Natural killer cell (primary cell): ENCODE data around the gene INPP5A. TPM values are rescaled to one million over a fixed set of nuclear protein-coding genes. Genes with fewer than 3 reads are reported as not detected.

Source experiments
- ATAC-seq, 3 donors: fragments of 150-1000 bp in 2 of 3; fragments of 200-7000 bp in 1 of 3; cut with Tn5 transposase; 1 replicate in 1 of 3; 2 replicates in 2 of 3; pipeline ENCODE4 v1.10.0; 2021; ENCODE audit warnings: mild to moderate bottlenecking in 2 of 3, moderate library complexity in 2 of 3
- DNase-seq, 2 donors: peaks; one replicate each; pipeline versions ENCODE4 v3.0.0 to v3.0.0-alpha.2; 2013 to 2021; ENCODE audit warnings: mixed read lengths in 1 of 2
- H3K27ac ChIP-seq: one replicate; pipeline ENCODE4 v1.5.1; 2013; ENCODE audit warnings: mild to moderate bottlenecking, low read length
- H3K27me3 ChIP-seq: one replicate; pipeline ENCODE4 v1.6.1; 2013; ENCODE audit warnings: low read length; ENCODE audit not compliant: control insufficient read depth, insufficient read depth
- H3K36me3 ChIP-seq: one replicate; pipeline ENCODE4 v1.6.1; 2013; ENCODE audit warnings: low read length; ENCODE audit not compliant: control insufficient read depth, insufficient read depth
- H3K4me1 ChIP-seq: one replicate; pipeline ENCODE4 v1.6.1; 2013; ENCODE audit warnings: low read length; ENCODE audit not compliant: control insufficient read depth, insufficient read depth
- H3K4me3 ChIP-seq: one replicate; pipeline ENCODE4 v1.5.1; 2013; ENCODE audit warnings: low read length
- H3K9me3 ChIP-seq: one replicate; pipeline ENCODE4 v1.6.1; 2013; ENCODE audit warnings: low read length; ENCODE audit not compliant: control insufficient read depth, insufficient read depth
- H3K27ac Mint-ChIP-seq, 2 donors: one replicate each; pipeline ENCODE4 v1.8.0; 2022; ENCODE audit warnings: mild to moderate bottlenecking in 2 of 2, mixed read lengths in 2 of 2, moderate library complexity in 1 of 2
- H3K27me3 Mint-ChIP-seq, 2 donors: one replicate each; pipeline ENCODE4 v1.8.0; 2022; ENCODE audit warnings: low read depth in 2 of 2, mixed read lengths in 2 of 2
- H3K36me3 Mint-ChIP-seq: one replicate; pipeline ENCODE4 v1.8.0; 2022; ENCODE audit warnings: mixed read lengths
- H3K4me1 Mint-ChIP-seq, 2 donors: one replicate each; pipeline ENCODE4 v1.8.0; 2022; ENCODE audit warnings: mixed read lengths in 2 of 2
- H3K4me3 Mint-ChIP-seq: one replicate; pipeline ENCODE4 v1.8.0; 2022; ENCODE audit warnings: mild to moderate bottlenecking, moderate library complexity, mixed read lengths
- H3K9me3 Mint-ChIP-seq, 2 donors: one replicate each; pipeline ENCODE4 v1.8.0; 2022; ENCODE audit warnings: mixed read lengths in 2 of 2
- WGBS: methylation state at CpG from one replicate; pipeline ENCODE4 v1.1.7; 2013; ENCODE audit warnings: missing lambda C conversion rate; ENCODE audit not compliant: insufficient coverage; 5-methylcytosine and 5-hydroxymethylcytosine counted together
- intact Hi-C: fragments of 100-400 bp; cut with micrococcal nuclease; formaldehyde crosslinking; loops from one replicate; pipeline ENCODE4 v1.14.2; 2022
- total RNA-seq, 4 donors: library from RNA; stranded (reverse); fragments of 120-200 nt in 1 of 4; gene quantifications; one replicate each; pipeline versions ENCODE4 v1.2.3 to v1.2.4, GENCODE V29; 2013 to 2022
- TF ChIP-seq, protein P1 (sequence below): fragments of 200-600 bp; IDR thresholded peaks from one replicate; pipeline ENCODE4 v1.8.0; 2022; ENCODE audit warnings: antibody characterized with exemption

The INPP5A gene
- total RNA-seq, 3 donors from 2014 or later (not counting 1 experiment from before 2014, with no cell fraction given), result 12.6 to 38.6 (median 18.6) TPM

DNA sequence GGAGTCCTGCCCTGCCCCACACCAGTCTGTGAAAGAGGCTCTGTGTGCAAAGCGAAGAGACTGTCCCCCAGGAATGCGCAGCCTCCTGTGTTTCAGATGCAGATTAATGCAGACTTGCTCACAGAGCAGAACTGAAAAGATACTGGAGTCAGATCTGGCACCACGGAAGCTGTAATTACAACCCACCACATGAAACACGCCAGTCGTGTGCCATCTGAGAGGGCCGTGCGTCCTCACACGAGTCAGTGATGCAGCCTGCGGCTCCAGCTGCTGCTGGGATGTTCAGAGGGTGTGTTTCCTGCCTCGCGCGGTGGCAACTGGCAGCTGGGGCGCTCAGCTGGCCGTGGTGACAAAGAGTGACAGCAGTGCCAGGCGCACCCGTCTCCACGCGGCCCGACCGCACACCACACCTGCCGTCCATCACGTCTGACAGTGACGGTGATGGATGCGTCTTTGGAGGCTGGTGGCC lies 198.4 kb downstream of the INPP5A start:
- H3K27me3 Mint-ChIP-seq, result no peaks in the 10 kb centered on the region
- H3K4me1 Mint-ChIP-seq, result no peaks in the 10 kb centered on the region
- no peak overlapping the region for H3K27ac Mint-ChIP-seq
- 82% methylated on average over 24 of the region's 24 CpGs for WGBS
- no peak overlapping the region for H3K4me3 ChIP-seq
- ATAC-seq (no peak), DNase-seq (no peak)
- no peak overlapping the region for H3K4me3 Mint-ChIP-seq
- no peaks in the 10 kb centered on the region for H3K9me3 ChIP-seq
- H3K27me3 ChIP-seq, result no peaks in the 10 kb centered on the region
- no peaks in the 10 kb centered on the region for H3K36me3 ChIP-seq
- H3K9me3 Mint-ChIP-seq, result no peaks in the 10 kb centered on the region
- intact Hi-C loops, result no loop called here
- no peaks in the 10 kb centered on the region for H3K36me3 Mint-ChIP-seq
- H3K4me1 ChIP-seq, result no peaks in the 10 kb centered on the region
- TF ChIP-seq, protein P1, sequence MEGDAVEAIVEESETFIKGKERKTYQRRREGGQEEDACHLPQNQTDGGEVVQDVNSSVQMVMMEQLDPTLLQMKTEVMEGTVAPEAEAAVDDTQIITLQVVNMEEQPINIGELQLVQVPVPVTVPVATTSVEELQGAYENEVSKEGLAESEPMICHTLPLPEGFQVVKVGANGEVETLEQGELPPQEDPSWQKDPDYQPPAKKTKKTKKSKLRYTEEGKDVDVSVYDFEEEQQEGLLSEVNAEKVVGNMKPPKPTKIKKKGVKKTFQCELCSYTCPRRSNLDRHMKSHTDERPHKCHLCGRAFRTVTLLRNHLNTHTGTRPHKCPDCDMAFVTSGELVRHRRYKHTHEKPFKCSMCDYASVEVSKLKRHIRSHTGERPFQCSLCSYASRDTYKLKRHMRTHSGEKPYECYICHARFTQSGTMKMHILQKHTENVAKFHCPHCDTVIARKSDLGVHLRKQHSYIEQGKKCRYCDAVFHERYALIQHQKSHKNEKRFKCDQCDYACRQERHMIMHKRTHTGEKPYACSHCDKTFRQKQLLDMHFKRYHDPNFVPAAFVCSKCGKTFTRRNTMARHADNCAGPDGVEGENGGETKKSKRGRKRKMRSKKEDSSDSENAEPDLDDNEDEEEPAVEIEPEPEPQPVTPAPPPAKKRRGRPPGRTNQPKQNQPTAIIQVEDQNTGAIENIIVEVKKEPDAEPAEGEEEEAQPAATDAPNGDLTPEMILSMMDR, result no peak
- no peak overlapping the region for H3K27ac ChIP-seq

DNA sequence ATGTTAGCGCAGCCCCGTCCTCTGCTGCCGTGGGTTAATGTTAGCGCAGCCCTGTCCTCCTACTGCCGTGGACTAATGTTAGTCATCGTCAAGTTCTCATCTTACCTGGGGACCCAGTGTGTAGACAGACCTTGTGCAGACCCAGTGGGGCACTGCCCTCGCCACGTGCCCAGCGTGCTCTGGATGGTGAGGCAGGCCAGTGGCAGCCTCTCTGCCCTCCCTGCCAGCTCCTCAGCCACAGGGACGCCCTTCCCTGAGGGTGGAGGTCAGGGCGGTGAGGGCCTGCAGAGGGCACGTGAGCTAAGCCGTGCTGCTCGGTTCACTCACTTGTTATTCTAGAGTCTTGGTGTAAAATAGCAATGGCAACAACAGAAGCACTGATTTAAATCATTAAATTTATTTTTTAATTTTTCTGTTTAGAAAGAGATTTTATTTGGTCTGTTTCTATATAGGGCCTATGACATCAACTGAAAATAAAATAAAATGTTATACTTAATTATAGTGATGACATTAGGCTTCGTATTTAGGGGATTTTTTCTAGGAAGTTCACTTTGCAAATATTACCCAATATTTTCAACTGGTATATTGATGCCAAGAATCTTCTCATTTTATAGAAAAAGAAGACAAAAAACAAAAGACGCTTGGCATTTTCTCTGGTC lies 199.9 kb downstream of the INPP5A start:
- Mint-ChIP-seq H3K27me3 (no peaks in the 10 kb centered on the region), H3K4me1 (no peaks in the 10 kb centered on the region), H3K9me3 (no peaks in the 10 kb centered on the region), H3K4me3 (no peak overlapping the region), H3K27ac (no peak overlapping the region), H3K36me3 (no peaks in the 10 kb centered on the region)
- no peaks in the 10 kb centered on the region for H3K36me3 ChIP-seq
- 92% methylated on average over 15 of the region's 16 CpGs for WGBS
- no peak overlapping the region for H3K4me3 ChIP-seq
- H3K4me1 ChIP-seq, result no peaks in the 10 kb centered on the region
- no peak overlapping the region for H3K27ac ChIP-seq
- H3K27me3 ChIP-seq, result no peaks in the 10 kb centered on the region
- no peaks in the 10 kb centered on the region for H3K9me3 ChIP-seq
- intact Hi-C loops, result no loop called here
- no peak for DNase-seq
- ATAC-seq, result no peak
- TF ChIP-seq, protein P1, result no peak

DNA sequence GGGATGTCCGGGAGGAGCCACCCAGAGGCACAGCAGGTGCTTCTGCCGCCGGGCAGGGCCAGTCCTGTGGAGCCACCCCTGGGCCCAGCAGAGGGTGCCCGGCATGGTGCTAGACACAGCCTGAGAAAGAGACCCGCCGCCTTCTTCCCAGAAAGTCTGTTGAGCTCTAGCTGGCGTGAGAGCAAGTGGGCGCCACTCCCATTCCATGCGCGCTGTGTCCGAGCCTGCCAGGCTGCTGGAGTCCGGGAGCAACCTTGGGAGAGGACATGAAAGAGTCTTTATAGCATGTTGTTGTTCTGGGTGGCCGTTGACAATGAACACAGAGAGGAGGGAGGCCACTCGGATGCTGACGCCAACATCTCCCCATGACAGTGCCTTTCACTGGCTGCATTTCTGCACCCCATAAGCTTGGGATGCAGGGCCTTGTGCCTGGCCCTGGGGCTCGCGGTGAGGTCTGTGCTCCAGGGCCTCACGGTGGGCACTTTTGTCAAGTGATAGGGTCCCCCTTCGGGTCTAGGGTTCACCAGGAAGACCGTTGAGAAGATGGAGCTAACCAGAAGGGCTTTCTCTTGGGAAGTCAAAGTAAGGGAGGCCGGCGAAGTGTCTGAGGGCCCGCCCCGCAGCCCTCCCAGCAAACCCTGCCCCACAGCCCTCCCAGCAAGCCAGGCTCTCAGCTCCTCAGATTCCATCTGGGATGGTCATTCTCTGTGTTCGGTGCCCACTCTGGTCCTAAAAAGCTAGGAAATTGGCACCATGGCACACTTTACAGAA lies 201.1 kb downstream of the INPP5A start:
- Mint-ChIP-seq H3K9me3 (no peaks in the 10 kb centered on the region), H3K4me1 (no peaks in the 10 kb centered on the region), H3K36me3 (no peaks in the 10 kb centered on the region), H3K4me3 (no peak overlapping the region), H3K27me3 (no peaks in the 10 kb centered on the region), H3K27ac (no peak overlapping the region)
- intact Hi-C loops, result no loop called here
- Histone ChIP-seq H3K4me1 (no peaks in the 10 kb centered on the region), H3K4me3 (no peak overlapping the region), H3K27me3 (no peaks in the 10 kb centered on the region), H3K27ac (no peak overlapping the region), H3K9me3 (no peaks in the 10 kb centered on the region), H3K36me3 (no peaks in the 10 kb centered on the region)
- 96% methylated on average over 25 of the region's 25 CpGs for WGBS
- TF ChIP-seq, protein P1, result no peak
- no peak for DNase-seq
- no peak for ATAC-seq
